ENCODE data around the gene SOWAHD.
A peak's percentile ranks its signal among the peaks of the same experiment; 100 is the strongest.
"Not testable (repeated sequence)": the region's sequence is repeated elsewhere in the genome, so short reads cannot be mapped to it uniquely, and the experiment has no call there.

Gene SOWAHD

DNA sequence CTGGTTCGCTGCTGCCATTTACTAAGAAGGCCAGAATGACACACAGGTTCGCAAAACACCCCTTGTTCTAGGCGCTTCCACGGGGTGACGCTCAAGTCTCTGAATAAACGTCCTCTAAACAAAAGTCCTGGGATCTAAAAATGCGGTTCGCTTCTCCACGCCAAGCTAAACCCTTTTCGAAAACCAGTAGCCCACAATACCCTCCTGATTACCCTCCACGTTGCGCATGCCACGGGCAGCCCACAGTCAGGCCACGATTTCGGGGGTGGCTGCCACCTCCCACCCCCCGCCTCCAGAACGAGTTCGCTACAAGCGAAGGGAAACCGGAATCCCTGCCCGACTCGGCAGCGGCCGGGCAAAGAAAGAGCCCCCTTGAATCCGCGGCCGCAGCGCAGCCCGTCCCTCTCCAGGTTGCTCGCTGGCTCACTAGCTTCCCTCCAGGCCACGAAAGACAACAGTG is 32.6 kb downstream of the SOWAHD start:
- no peak for DNase-seq (ENCODE audit: extremely low read depth, low read depth)
- peak overlapping the region; percentile 63 for H3K4me3 ChIP-seq (replicated peaks; ENCODE audit: low read depth, low read length)
- TF ChIP-seq, protein P1, sequence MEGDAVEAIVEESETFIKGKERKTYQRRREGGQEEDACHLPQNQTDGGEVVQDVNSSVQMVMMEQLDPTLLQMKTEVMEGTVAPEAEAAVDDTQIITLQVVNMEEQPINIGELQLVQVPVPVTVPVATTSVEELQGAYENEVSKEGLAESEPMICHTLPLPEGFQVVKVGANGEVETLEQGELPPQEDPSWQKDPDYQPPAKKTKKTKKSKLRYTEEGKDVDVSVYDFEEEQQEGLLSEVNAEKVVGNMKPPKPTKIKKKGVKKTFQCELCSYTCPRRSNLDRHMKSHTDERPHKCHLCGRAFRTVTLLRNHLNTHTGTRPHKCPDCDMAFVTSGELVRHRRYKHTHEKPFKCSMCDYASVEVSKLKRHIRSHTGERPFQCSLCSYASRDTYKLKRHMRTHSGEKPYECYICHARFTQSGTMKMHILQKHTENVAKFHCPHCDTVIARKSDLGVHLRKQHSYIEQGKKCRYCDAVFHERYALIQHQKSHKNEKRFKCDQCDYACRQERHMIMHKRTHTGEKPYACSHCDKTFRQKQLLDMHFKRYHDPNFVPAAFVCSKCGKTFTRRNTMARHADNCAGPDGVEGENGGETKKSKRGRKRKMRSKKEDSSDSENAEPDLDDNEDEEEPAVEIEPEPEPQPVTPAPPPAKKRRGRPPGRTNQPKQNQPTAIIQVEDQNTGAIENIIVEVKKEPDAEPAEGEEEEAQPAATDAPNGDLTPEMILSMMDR (IDR thresholded peaks at IDR 0.05; ENCODE audit: low read depth, low read length, missing control alignments) = no peak

DNA sequence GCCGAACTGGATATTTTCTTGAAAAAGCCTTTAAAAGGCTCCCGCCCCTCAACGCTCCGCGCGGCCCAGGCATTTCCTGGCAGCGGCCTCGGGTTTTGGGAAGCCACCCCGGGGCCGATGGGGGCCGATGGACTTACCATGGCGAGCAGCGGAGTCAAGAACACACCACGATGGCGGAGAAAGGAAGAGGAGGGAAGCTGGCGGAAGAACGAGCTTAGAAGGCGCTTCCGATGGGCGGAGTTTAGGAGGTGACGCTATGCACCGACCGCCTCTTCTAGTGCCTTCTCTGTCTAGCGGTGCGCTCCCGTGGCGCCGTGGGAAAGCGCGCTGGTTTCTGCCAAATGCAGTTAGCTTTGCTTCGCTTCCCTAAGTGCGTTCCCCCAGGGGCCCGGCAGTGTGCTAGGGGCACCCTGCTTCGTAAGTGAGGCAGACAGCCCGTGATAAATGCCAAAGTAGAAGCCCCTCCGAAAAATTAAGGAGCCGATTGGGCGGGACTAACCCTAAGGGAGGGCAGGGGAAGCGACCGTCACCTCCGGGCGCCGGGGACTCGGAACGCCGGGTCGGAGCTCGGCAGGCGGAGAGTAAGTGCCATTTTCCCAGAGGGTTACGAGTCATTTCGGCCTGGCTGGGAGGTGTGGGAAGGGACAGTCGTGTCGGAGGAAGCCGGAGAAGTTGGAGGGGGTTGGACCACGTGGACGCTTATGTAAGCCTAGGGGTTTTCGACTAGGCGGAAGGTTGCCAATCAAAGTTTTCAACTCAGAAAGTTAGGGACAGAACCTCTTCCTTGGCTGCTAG is 33.2 kb downstream of the SOWAHD start, which contains the start of gene RPL39:
RPL39 (minus strand) TSS at position 194 of the 795 bp plus-strand sequence; CDS start at position 140, 54 bp downstream.
- peak within 1 kb of the TSS; percentile 63 for H3K4me3 ChIP-seq (replicated peaks; ENCODE audit: low read depth, low read length)
- TF ChIP-seq, protein P1 (IDR thresholded peaks at IDR 0.05; ENCODE audit: low read depth, low read length, missing control alignments) = no peak
- DNase-seq (ENCODE audit: extremely low read depth, low read depth) = peak; percentile 61

DNA sequence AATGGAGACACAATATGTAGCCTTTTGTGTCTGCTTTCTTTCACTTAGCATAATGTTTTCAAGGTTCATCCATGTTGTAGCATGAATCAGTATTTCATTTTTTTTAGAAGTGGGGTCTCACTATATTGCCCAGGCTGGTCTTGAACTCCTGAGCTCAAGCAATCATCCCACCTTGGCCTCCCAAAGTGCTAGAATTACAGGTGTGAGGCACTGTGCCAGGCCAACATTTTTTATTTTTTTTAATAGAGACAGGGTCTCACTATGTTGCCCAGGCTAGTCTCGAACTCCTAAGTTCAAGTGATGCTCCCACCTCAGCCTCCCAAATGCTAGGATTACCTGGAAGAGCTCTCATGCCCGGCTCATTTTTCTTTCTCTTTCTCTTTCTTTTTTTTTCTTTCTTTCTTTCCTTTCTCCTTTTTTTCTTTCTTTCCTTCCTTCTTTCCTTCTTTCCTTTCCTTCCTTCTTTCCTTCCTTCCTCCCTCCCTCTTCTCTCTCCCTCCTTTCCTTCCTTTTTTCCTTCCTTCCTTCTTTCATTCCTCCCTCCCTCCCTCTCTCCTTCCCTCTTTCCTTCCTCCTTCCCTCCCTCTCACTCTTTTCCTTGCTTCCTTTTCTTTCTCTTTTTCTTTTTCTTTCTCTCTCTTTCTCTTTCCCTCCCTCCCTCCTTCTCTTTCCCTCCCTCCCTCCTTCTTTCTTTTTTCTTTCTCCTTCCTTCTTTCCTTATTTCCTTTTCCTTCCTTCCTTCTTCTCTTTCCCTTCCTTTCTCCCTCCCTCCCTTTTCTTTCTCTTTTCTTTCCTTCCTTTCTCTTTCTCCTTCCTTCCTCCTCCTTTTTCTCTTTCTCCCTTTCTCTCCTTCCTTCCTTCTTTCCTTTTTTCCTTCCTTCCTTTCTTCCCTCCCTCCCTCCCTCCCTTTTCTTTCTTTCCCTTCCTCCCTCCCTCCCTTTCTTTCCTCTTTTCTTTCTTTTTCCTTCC is 43.1 kb downstream of the SOWAHD start:
- no peak overlapping the region for H3K4me3 ChIP-seq (replicated peaks; ENCODE audit: low read depth, low read length)
- TF ChIP-seq, protein P1 (IDR thresholded peaks at IDR 0.05; ENCODE audit: low read depth, low read length, missing control alignments) = no peak
- no peak for DNase-seq (ENCODE audit: extremely low read depth, low read depth)

DNA sequence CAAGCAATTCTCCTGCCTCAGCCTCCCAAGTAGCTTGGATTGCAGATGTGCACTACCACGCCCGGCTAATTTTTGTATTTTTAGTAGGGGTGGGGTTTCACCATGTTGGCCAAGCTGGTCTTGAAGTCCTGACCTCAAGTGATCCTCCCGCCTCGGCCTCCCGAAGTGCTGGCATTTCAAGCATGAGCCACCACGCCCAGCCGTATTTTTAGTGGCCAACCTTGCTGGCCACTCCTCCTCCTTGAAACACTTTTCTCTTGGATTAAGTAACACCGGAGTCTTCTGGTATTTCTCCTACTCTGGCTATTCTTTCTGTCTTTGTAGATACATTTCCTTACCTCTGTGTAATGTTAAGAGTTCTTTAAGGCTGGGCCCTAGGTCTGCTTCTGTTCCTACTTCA is 44.2 kb downstream of the SOWAHD start:
- no peak for DNase-seq (ENCODE audit: extremely low read depth, low read depth)
- TF ChIP-seq, protein P1 (IDR thresholded peaks at IDR 0.05; ENCODE audit: low read depth, low read length, missing control alignments) = no peak
- no peak overlapping the region for H3K4me3 ChIP-seq (replicated peaks; ENCODE audit: low read depth, low read length)

DNA sequence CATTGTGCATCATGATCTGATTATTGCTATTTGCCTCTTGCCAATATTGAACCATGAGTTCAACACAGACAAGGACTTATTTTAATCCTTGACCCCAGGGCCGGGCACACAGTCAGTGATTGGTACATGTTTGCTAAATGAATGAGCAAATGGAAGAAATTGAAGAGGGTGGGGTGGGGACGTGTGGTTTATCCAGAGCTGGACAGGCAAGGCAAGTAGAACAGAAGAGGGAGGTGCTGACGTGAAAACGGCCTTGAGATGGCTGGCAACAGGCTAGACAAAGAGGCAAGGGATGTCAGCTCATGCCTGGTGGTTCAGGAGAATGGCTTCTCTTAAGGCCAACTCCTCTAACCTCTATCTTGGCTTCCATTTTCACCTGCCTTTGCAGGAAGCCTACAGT is 50.1 kb downstream of the SOWAHD start:
- DNase-seq (ENCODE audit: extremely low read depth, low read depth); H3K4me3 ChIP-seq (replicated peaks; ENCODE audit: low read depth, low read length): not testable (repeated sequence)

DNA sequence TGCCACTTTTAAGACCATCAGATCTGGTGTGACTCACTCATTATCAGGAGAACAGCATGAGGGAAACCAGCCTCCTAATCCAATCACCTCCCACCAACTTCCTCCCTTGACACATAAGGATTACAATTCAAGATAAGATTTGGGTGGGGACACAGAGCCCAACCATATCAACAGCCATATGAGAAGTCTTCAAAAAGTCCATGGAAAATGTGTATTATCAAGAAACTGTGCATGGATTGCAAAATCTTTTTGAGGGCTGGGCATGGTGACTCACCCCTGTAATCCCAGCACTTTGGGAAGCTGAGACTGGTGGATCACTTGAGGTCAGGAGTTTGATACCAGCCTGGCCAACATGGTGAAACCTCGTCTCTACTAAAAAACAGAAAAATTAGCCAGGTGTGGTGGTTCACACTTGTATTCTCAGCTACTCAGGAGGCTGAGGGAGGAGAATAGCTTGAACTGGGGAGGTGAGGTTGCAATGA is 50.8 kb downstream of the SOWAHD start:
- TF ChIP-seq, protein P1 (IDR thresholded peaks at IDR 0.05; ENCODE audit: low read depth, low read length, missing control alignments) = no peak
- DNase-seq (ENCODE audit: extremely low read depth, low read depth) = no peak
- H3K4me3 ChIP-seq (replicated peaks; ENCODE audit: low read depth, low read length) = no peak overlapping the region
